ENCODE data around the gene SNX18. TPM values are rescaled to one million over a fixed set of nuclear protein-coding genes. Genes with fewer than 3 reads are reported as not detected.

The SNX18 gene
- total RNA-seq, 2 experiments from 2014 or later: 17.1 to 19.3 TPM

DNA sequence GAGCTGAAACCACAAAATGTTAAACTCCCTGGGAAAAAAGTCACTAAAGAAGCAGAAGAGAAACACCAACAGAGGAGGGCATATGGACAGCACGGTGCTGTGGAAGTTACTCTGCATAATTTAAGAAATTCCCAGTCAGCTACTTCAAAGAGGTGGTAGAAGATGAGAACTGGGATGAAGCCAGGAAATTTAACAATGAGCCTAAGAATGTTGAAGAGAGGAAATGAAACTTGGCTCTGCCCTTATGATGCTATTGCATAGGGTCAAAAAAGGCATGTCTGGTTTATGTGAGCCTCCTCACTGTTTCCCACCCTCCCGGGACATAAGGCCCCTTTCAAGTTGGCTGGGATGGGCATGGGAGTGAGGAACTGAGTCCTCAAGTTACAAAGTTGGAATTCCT lies 25.4 kb upstream of the SNX18 start:
- Mint-ChIP-seq H3K27ac (no peak overlapping the region), H3K36me3 (ENCODE audit: low read depth) (no peaks in the 10 kb centered on the region), H3K27me3 (ENCODE audit: low read depth) (peaks cover 13% of the 10 kb centered on the region), H3K4me1 (ENCODE audit: low read depth) (no peaks in the 10 kb centered on the region), H3K4me3 (no peak overlapping the region), H3K9me3 (ENCODE audit: insufficient read depth) (no peaks in the 10 kb centered on the region)
- DNase-seq: no peak
- ATAC-seq: no peak
- CTCF ChIA-PET: interaction anchor here (1.2 kb wide), 1 partner anchor 249 kb away, joined by 5 read pairs; no protein-coding TSS in a partner anchor
- POLR2A ChIA-PET: no interaction called here

DNA sequence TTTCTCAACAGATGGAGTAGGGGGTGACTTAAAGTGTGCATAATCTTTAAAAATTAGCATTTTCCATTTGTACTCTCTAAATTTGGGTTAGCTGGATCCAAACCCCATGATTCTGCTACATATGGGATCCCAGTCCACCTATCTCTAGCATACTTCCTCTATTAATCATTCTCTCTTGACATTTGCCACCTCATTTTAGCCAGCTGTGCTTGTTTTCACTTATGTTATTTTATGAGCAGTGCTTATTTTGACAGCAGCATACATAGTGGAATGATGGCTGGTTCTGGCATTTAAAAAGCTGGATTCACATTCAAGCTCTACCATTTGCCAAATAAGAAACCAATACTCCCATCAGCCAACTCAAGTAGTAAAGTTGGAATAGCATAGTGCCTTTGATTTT lies 22.5 kb upstream of the SNX18 start:
- ChIA-PET CTCF (interaction anchor here (0.8 to 1.3 kb wide), 3 partner anchors 24 to 372 kb away, joined by 3 to 4 read pairs (median 3); no protein-coding TSS in a partner anchor), POLR2A (no interaction called here)
- no peak for DNase-seq
- Mint-ChIP-seq H3K36me3 (ENCODE audit: low read depth) (no peaks in the 10 kb centered on the region), H3K9me3 (ENCODE audit: insufficient read depth) (peaks cover 14% of the 10 kb centered on the region), H3K4me1 (ENCODE audit: low read depth) (no peaks in the 10 kb centered on the region), H3K27me3 (ENCODE audit: low read depth) (peaks cover 15% of the 10 kb centered on the region), H3K4me3 (no peak overlapping the region), H3K27ac (no peak overlapping the region)
- ATAC-seq: no peak

DNA sequence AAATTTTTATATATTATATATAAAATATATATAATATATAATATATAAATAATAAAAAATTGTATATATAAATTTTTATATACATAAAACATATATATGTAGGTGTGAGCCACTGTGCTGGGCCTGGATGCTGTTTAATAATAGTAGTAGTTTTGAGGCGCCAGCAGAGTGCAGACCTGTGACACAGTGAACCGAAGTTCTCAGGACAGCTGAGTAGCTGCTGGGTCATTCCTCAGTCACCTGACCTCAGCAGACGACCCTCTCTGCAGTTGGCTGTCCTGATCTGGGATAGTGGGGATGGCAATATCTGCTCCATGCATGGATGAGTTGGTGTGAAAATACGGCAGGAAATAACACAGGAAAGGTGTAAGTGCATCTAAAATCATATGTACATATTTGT lies 3.3 kb upstream of the SNX18 start:
- ATAC-seq: no peak
- peaks cover 13% of the 10 kb centered on the region for H3K4me1 Mint-ChIP-seq (ENCODE audit: low read depth)
- DNase-seq: no peak
- no peaks in the 10 kb centered on the region for H3K9me3 Mint-ChIP-seq (ENCODE audit: insufficient read depth)
- H3K4me3 Mint-ChIP-seq: no peak overlapping the region
- ChIA-PET POLR2A (no interaction called here), CTCF (interaction anchor here (0.9 to 1.0 kb wide), 3 partner anchors 335 to 645 kb away, joined by 3 to 4 read pairs (median 3); no protein-coding TSS in a partner anchor)
- peaks cover 28% of the 10 kb centered on the region for H3K27me3 Mint-ChIP-seq (ENCODE audit: low read depth)
- H3K36me3 Mint-ChIP-seq (ENCODE audit: low read depth): peaks cover 9% of the 10 kb centered on the region
- H3K27ac Mint-ChIP-seq: no peak overlapping the region

DNA sequence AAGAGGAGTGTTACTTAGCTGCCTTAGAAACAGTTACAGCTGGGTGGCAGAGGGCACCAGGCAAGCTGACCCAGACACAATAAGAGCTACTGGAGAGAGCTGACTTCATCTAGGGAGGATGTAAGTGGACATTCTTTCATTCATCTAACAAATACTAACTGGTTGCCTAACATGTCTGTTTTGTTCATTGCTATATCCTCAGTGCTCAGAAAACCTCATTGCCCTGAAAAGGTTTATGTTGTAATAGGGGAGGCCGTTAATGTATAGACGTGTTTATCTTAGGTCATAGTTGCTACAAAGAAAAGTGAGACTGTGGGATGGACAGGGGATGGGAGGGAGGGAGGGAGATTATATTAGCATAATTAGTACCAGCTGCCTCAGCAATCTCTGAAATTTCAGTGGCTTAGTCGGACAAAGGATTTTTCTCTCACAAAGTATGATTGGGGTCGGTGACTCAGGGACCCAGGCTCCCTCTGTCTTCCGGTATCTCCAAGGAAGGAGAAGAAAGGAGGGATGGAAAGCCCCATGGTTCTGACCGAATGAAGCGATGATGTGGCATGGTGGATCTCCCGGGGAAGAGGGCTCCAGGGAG lies 2.6 kb upstream of the SNX18 start:
- no peak for DNase-seq
- Mint-ChIP-seq H3K27ac (no peak overlapping the region), H3K4me3 (no peak overlapping the region), H3K27me3 (ENCODE audit: low read depth) (peaks cover 25% of the 10 kb centered on the region), H3K36me3 (ENCODE audit: low read depth) (peaks cover 15% of the 10 kb centered on the region), H3K9me3 (ENCODE audit: insufficient read depth) (no peaks in the 10 kb centered on the region), H3K4me1 (ENCODE audit: low read depth) (peaks cover 19% of the 10 kb centered on the region)
- CTCF ChIA-PET: interaction anchor here (0.6 to 1.0 kb wide), 4 partner anchors 330 to 644 kb away, joined by 3 to 4 read pairs (median 4); no protein-coding TSS in a partner anchor
- POLR2A ChIA-PET: no interaction called here
- ATAC-seq: no peak

DNA sequence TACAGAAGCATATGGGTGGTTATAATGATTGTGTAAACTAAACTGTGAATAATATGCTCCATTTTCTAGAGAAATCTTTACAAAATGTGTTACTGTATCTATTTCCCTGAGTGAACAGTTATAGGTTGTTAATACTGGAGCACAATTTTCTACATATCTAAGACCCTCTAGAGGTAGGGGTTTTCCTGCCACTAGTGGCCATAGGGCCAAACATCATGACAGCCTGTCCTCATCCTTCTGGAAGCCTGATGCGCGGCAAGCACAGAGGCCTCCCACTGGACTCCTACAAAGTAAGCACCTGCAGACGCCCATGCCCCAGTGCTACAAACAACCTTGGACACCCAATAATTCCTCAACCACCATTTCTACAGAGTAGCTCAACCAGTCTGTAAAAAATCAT lies 1.9 kb upstream of the SNX18 start:
- Mint-ChIP-seq H3K4me3 (no peak overlapping the region), H3K4me1 (ENCODE audit: low read depth) (peaks cover 25% of the 10 kb centered on the region), H3K27ac (no peak overlapping the region), H3K9me3 (ENCODE audit: insufficient read depth) (no peaks in the 10 kb centered on the region), H3K36me3 (ENCODE audit: low read depth) (peaks cover 22% of the 10 kb centered on the region), H3K27me3 (ENCODE audit: low read depth) (peaks cover 23% of the 10 kb centered on the region)
- ATAC-seq (no peak), DNase-seq (no peak)
- ChIA-PET POLR2A (interaction anchor here (1.3 kb wide), 1 partner anchor 352 kb away, joined by 5 read pairs; no protein-coding TSS in a partner anchor), CTCF (interaction anchor here (1.5 to 5.3 kb wide), 6 partner anchors 325 to 429 kb away, joined by 5 to 142 read pairs (median 26); no protein-coding TSS in a partner anchor)

DNA sequence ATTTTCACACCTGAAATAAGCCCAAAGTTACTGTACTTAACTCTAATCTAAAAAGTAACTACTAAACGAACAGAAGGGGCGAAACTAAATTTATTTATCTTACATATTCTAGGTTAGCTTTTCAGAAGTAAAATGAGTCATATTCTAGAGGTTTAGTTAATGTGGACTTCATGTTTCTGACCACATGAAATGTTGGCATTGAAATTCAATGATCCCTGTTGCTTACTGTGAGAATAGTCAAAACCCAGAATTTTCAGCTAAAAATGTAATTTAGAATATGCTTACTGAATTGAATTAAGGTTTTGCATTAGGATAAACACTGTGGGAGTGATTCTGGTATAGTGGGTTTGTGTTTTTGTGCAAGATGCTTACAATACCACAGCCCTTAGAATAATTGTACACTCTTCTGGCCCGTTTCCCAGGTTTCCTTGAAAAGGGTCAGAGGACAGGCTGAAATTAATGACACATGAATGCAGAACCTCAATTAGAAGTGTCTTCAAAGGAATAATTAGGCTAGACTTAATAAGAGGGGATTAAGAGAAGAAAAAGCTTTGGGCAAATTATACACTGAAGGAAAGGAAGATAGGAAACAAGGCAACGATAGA lies 1.4 kb upstream of the SNX18 start:
- Mint-ChIP-seq H3K27ac (no peak overlapping the region), H3K4me3 (no peak overlapping the region), H3K27me3 (ENCODE audit: low read depth) (peaks cover 22% of the 10 kb centered on the region), H3K36me3 (ENCODE audit: low read depth) (peaks cover 27% of the 10 kb centered on the region), H3K9me3 (ENCODE audit: insufficient read depth) (no peaks in the 10 kb centered on the region), H3K4me1 (ENCODE audit: low read depth) (peaks cover 31% of the 10 kb centered on the region)
- ChIA-PET CTCF (interaction anchor here (0.8 to 5.3 kb wide), 24 partner anchors 9 to 644 kb away, joined by 3 to 142 read pairs (median 8); partner anchors contain the start of gene GPX8), POLR2A (interaction anchor here (1.3 to 1.8 kb wide), 2 partner anchors 329 to 351 kb away, joined by 5 to 8 read pairs; no protein-coding TSS in a partner anchor)
- ATAC-seq (no peak), DNase-seq (no peak)

DNA sequence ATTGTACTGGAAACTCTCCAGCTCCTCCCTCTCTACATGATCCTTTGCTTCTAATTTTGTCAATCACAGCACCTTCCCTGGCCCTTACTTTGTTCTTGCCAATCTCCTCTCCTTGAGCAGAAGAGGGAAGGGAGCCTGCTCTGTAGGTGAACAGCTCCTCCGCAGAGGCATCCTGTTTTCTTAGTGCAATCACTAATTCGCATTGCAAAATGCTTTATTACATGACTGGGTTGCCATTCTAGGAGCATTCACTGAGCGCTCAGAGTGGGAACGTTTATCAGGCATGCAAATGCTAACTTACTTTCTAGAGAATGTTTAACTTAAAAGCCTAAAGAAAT lies 416 bp upstream of the SNX18 start:
- H3K4me1 Mint-ChIP-seq (ENCODE audit: low read depth): peaks cover 39% of the 10 kb centered on the region
- peak overlapping the region; percentile 74 for H3K4me3 Mint-ChIP-seq
- H3K27me3 Mint-ChIP-seq (ENCODE audit: low read depth): peaks cover 19% of the 10 kb centered on the region
- H3K9me3 Mint-ChIP-seq (ENCODE audit: insufficient read depth): no peaks in the 10 kb centered on the region
- H3K36me3 Mint-ChIP-seq (ENCODE audit: low read depth): peaks cover 30% of the 10 kb centered on the region
- H3K27ac Mint-ChIP-seq: no peak overlapping the region
- ChIA-PET POLR2A (interaction anchor here (0.9 to 1.9 kb wide), 6 partner anchors 93 to 386 kb away, joined by 3 to 8 read pairs (median 5); no protein-coding TSS in a partner anchor), CTCF (interaction anchor here (0.7 to 5.3 kb wide), 49 partner anchors 8 to 650 kb away, joined by 3 to 142 read pairs (median 4); partner anchors contain the start of genes ARL15 and GPX8)
- peak; percentile 7 for ATAC-seq
- no peak for DNase-seq

DNA sequence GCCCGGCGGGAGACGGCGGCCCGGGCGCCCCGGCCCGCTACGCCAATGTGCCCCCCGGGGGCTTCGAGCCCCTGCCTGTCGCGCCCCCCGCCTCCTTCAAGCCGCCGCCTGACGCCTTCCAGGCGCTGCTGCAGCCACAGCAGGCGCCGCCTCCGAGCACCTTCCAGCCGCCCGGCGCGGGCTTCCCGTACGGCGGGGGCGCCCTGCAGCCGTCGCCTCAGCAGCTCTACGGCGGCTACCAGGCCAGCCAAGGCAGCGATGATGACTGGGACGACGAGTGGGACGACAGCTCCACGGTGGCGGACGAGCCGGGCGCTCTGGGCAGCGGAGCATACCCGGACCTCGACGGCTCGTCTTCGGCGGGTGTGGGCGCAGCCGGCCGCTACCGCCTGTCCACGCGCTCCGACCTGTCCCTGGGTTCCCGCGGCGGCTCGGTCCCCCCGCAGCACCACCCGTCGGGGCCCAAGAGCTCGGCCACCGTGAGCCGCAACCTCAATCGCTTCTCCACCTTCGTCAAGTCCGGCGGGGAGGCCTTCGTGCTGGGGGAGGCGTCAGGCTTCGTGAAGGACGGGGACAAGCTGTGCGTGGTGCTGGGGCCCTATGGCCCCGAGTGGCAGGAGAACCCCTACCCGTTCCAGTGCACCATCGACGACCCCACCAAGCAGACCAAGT lies 723 bp downstream of the SNX18 start:
- Mint-ChIP-seq H3K27ac (no peak overlapping the region), H3K27me3 (ENCODE audit: low read depth) (peaks cover 15% of the 10 kb centered on the region), H3K4me3 (peak overlapping the region; percentile 79), H3K4me1 (ENCODE audit: low read depth) (peaks cover 47% of the 10 kb centered on the region), H3K36me3 (ENCODE audit: low read depth) (peaks cover 40% of the 10 kb centered on the region), H3K9me3 (ENCODE audit: insufficient read depth) (no peaks in the 10 kb centered on the region)
- CTCF ChIA-PET: interaction anchor here (0.8 to 5.3 kb wide), 35 partner anchors 12 to 649 kb away, joined by 3 to 142 read pairs (median 6); partner anchors contain the start of genes ARL15 and GPX8
- POLR2A ChIA-PET: interaction anchor here (1.0 to 1.9 kb wide), 4 partner anchors 92 to 377 kb away, joined by 4 to 8 read pairs (median 5); no protein-coding TSS in a partner anchor
- ATAC-seq (peak; percentile 69), DNase-seq (peak; percentile 69)

DNA sequence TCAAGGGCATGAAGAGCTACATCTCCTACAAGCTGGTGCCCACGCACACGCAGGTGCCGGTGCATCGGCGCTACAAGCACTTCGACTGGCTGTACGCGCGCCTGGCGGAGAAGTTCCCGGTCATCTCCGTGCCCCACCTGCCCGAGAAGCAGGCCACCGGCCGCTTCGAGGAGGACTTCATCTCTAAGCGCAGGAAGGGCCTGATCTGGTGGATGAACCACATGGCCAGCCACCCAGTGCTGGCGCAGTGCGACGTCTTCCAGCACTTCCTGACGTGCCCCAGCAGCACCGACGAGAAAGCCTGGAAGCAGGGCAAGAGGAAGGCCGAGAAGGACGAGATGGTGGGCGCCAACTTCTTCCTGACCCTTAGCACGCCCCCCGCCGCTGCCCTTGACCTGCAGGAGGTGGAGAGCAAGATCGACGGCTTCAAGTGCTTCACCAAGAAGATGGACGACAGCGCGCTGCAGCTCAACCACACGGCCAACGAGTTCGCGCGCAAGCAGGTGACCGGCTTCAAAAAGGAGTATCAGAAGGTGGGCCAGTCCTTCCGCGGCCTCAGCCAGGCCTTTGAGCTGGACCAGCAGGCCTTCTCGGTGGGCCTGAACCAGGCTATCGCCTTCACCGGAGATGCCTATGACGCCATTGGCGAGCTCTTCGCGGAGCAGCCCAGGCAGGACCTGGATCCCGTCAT lies 1.4 kb downstream of the SNX18 start:
- POLR2A ChIA-PET: interaction anchor here (0.7 to 1.9 kb wide), 3 partner anchors 91 to 173 kb away, joined by 3 to 8 read pairs (median 4); no protein-coding TSS in a partner anchor
- Mint-ChIP-seq H3K27ac (no peak overlapping the region), H3K4me1 (ENCODE audit: low read depth) (peaks cover 52% of the 10 kb centered on the region), H3K9me3 (ENCODE audit: insufficient read depth) (no peaks in the 10 kb centered on the region), H3K4me3 (peak overlapping the region; percentile 79), H3K27me3 (ENCODE audit: low read depth) (peaks cover 15% of the 10 kb centered on the region), H3K36me3 (ENCODE audit: low read depth) (peaks cover 43% of the 10 kb centered on the region)
- CTCF ChIA-PET: interaction anchor here (0.8 to 5.3 kb wide), 14 partner anchors 12 to 347 kb away, joined by 3 to 142 read pairs (median 6); partner anchors contain the start of gene ARL15
- DNase-seq: no peak
- no peak for ATAC-seq

DNA sequence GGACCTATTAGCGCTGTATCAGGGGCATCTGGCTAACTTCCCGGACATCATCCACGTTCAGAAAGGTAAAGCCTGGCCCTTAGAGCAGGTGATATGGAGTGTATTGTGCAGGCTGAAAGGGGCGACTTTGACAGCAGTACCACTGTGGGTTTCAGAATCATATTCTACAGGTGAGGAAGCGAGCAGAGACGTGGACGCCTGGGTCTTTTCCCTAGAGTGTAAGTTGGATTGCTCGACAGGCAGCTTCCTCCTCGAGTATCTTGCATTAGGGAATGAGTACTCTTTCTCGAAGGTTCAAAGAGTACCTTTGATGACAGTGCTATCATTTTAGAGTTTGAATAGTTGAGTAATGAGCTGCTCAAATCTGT lies 1.9 kb downstream of the SNX18 start:
- Mint-ChIP-seq H3K27ac (peak overlapping the region; percentile 5), H3K36me3 (ENCODE audit: low read depth) (peaks cover 45% of the 10 kb centered on the region)

DNA sequence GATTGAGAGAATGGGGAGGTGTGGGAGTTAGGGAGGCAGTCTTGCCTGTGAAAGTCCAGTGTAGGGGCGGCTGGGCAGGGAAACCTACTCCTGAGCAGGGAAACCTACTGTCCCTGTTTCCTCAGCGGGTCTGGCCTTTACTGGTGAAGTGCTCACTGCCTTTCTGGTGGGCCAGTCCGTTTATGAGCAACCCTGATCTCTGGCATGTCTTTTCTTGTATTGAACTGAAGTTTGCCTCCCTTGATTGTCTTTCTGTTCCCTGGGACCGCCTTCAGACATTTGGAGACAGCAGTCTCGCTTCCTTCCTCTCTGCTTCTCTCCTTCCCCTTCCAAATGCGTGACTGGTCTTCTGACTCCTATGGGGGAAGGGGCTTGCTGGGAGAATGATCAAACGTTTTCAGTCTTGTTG lies 2.9 kb downstream of the SNX18 start:
- peaks cover 4% of the 10 kb centered on the region for H3K27me3 Mint-ChIP-seq (ENCODE audit: low read depth)
- no peaks in the 10 kb centered on the region for H3K9me3 Mint-ChIP-seq (ENCODE audit: insufficient read depth)
- peaks cover 47% of the 10 kb centered on the region for H3K36me3 Mint-ChIP-seq (ENCODE audit: low read depth)
- ChIA-PET POLR2A (no interaction called here), CTCF (interaction anchor here (5.3 kb wide), 1 partner anchor 324 kb away, joined by 142 read pairs; no protein-coding TSS in a partner anchor)
- peak overlapping the region; percentile 79 for H3K4me3 Mint-ChIP-seq
- DNase-seq: no peak
- peaks cover 56% of the 10 kb centered on the region for H3K4me1 Mint-ChIP-seq (ENCODE audit: low read depth)
- no peak overlapping the region for H3K27ac Mint-ChIP-seq
- no peak for ATAC-seq

More for the DNA sequence above, 1.9 kb downstream of the SNX18 start:
- Mint-ChIP-seq H3K4me3 (peak overlapping the region; percentile 79), H3K4me1 (ENCODE audit: low read depth) (peaks cover 55% of the 10 kb centered on the region), H3K27me3 (ENCODE audit: low read depth) (peaks cover 13% of the 10 kb centered on the region), H3K9me3 (ENCODE audit: insufficient read depth) (no peaks in the 10 kb centered on the region)
- ATAC-seq: no peak
- DNase-seq: no peak
- POLR2A ChIA-PET: interaction anchor here (0.7 kb wide), 1 partner anchor 173 kb away, joined by 3 read pairs; no protein-coding TSS in a partner anchor
- CTCF ChIA-PET: interaction anchor here (0.7 to 5.3 kb wide), 5 partner anchors 91 to 346 kb away, joined by 5 to 142 read pairs (median 7); no protein-coding TSS in a partner anchor

All from activated CD8-positive, alpha-beta T cell treated with anti-CD3 and anti-CD28 coated beads, Interleukin-2, amount 10 ng/mL, durations not matched to agents 7 days and 5 days (primary cell).